GM12874 (cell line): ENCODE measurements around the gene C2CD4A.

ENCODE experiments used
- TF ChIP-seq, protein P1 (sequence below): IDR thresholded peaks from 2 replicates; pipeline ENCODE4 v1.5.1; 2011; ENCODE audit warnings: low read depth, mild to moderate bottlenecking, control low read depth, low read length, moderate library complexity; ENCODE audit not compliant: insufficient read depth

The C2CD4A gene, protein sequence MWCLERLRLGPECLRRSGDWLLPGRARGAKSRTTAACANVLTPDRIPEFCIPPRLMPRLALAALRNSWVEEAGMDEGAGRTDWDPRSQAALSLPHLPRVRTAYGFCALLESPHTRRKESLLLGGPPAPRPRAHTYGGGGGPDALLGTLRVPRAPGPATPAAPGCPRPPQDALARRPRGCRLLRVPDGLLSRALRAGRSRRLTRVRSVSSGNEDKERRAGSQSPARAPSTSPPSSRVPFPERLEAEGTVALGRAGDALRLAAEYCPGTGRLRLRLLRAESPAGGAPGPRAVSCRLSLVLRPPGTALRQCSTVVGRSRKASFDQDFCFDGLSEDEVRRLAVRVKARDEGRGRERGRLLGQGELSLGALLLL

DNA sequence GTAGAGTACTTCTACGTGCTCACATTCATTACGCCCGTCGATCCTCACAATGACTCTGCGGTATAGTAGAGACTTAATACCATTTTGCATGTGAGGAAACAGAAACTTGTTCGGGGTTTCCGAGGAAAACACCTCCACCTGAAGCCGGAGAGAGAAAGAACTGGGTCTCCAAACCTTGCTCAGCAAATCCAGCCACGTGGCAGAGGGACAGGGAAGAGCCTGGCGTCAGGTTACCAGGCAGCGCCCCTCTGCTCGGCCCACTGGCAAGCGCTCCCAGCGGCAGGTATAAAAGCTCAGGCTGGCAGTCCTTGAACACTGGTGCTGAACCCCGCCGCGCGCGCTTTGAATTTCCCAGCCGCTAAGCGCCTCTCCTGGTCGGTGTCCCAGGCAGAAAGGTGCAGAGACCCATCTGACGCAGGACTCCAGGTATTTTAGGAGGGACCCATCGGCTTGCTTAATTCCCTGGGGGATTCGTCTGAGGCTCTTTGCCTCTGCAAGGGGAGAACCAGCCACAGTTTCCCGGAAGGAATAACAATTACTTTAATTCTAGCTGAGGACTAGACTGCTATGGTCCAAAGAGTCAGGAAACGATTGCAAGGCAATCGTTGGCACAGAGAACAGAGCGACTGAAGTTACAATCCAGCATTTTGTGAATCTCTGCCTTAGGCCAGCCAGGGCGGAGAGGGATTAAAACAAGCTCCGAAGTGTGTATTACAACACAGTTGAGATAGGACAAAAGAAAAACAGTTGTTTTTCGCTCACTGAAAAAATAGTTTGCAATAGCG is at the start of gene C2CD4A:
Gene C2CD4A (plus strand): TSS at position 315 of the 785 bp plus-strand sequence. CDS start 637 bp downstream, outside the sequence.
- TF ChIP-seq, protein P1, sequence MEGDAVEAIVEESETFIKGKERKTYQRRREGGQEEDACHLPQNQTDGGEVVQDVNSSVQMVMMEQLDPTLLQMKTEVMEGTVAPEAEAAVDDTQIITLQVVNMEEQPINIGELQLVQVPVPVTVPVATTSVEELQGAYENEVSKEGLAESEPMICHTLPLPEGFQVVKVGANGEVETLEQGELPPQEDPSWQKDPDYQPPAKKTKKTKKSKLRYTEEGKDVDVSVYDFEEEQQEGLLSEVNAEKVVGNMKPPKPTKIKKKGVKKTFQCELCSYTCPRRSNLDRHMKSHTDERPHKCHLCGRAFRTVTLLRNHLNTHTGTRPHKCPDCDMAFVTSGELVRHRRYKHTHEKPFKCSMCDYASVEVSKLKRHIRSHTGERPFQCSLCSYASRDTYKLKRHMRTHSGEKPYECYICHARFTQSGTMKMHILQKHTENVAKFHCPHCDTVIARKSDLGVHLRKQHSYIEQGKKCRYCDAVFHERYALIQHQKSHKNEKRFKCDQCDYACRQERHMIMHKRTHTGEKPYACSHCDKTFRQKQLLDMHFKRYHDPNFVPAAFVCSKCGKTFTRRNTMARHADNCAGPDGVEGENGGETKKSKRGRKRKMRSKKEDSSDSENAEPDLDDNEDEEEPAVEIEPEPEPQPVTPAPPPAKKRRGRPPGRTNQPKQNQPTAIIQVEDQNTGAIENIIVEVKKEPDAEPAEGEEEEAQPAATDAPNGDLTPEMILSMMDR: peak; percentile 44

DNA sequence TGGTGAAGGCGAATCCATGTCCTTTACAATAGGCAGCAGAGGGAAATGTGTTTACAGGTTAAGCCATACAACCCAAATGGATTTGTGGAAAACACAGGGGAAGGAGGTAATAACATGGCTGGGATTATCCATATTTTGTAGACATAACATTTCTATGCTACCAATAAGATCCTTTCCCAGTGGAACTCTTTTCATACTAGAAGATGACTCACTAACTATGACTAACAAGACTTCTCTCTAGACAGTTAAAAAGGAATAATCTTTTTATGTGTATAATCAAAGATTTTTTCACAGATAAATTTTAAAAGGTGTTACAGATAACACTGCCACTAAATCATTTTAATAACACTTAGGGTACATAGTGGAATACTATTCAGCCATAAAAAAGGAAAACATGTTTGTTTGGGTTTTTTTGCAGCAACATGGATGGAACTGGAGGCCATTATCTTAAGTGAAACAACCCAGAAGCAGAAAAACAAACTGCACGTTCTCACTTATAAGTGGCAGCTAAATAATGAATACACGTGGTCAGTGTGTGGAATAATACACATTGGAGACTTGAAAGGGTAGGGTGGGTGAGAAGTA is 46.1 kb upstream of the C2CD4A start:
- TF ChIP-seq, protein P1: no peak

DNA sequence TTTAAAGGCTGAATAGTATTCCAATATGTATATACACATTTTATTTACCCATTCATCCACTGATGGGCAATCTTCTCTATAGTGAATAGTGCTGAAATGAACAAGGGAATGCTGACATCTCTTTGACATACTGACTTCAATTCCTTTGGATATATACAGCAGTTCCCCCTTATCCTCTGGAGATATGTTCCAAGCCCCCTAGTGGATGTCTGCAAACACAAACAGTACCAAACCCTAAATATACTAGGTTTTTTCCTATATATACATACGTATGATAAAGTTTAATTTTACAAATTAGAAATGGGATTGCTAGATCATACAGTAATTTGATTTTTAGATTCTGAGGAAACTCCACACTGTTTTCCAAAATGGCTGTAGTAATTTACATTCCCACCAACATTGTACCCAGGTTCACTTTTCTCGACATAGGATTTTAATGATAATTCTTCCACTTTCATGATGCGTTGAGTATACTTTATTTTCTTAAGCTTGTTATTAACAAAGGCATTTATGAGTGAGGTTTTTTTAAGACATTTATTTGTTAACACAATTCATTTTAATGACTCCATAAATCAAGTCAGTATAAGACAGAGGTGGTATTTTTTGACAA is 44.7 kb upstream of the C2CD4A start:
- TF ChIP-seq, protein P1: 0 out of 2 replicates have a peak, but pooled peaks have one; percentile 6

DNA sequence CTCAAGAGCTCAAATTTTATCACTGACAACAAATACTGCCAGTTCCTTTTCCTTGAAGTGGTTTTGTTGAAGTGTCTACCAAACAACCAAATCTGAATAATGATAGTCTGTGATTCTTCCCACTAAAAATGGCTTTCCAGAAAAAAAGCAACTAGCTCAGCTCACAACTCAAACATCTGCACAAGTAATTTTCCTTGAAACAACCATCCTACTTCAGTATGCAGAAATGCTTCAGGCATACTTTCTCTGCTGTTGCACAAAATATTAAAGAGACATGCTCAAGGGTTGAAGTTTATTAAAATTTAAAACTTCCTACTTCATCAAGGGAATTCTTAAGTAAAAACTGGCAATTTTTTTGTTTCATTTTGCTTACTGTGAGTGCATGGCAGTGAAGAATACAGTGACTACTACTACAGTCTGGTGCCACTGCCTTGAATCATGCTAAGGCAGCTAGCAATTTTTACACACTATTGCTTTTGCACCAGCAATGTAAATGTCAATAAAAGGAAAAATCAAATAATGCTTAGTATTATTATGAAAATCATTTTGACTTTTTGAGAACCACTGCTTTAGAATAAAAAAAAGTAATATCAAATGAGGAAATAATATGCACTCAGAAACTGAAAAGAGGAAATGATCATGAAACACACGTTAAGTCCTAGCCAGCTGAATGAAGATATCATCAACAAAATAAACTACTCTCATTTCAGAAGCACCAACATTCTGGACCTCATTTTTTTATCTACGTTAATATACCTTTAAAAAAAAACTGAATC is 40.1 kb upstream of the C2CD4A start:
- TF ChIP-seq, protein P1: no peak

DNA sequence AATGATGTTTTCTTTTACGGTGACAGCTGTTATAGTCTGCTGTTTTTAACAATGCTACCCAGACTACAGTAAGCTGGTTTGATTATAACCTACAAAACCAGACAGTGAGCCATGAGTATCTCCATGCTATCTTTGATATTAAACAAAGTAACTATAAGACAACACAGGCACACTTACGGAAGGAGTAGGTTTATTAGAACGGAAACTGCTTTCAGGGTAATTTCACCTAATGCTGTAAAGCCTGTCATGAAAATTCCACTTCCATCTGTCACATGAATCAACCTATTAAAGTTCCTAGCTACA is 39.6 kb upstream of the C2CD4A start:
- TF ChIP-seq, protein P1: no peak

DNA sequence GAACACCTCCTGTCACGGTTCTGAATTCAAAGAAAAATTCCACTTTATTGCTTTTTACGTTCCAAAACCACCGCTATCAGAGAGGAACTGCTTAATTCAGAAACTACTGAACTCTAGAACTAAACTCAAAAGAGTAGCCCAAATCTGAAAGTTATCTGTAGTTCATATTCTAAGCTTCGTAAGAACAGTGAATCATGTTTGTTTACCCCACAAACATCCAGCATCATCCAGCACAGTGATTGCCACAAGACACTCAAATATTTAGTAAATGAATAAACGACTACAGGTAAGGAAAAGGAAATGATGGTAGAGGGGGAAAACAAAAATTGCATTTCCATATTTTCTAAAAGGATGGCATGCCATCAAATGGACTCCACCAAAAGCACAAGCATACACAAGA is 38.9 kb upstream of the C2CD4A start:
- TF ChIP-seq, protein P1: no peak
